ENCODE measurements around the gene CEP44.

DNA sequence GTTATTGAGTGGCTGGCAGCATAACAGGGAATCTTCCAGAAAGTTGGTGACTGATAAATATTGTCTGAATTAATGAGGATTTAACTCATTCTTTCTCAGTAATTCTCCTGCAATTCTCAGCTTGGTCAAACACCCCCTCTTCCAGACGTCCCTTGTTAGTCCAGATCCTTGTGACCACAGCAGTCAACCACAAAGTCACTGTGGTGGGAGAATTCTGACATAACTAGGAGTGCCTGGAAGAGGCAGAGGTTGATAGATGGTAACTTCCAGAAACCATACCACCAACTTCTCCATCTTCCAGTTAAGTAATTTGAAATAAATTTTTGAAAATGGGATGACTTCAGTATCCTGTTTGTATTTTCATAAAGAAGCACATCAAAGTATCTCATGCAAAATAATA, 90.1 kb downstream of the CEP44 start:
- TF ChIP-seq, protein P1, sequence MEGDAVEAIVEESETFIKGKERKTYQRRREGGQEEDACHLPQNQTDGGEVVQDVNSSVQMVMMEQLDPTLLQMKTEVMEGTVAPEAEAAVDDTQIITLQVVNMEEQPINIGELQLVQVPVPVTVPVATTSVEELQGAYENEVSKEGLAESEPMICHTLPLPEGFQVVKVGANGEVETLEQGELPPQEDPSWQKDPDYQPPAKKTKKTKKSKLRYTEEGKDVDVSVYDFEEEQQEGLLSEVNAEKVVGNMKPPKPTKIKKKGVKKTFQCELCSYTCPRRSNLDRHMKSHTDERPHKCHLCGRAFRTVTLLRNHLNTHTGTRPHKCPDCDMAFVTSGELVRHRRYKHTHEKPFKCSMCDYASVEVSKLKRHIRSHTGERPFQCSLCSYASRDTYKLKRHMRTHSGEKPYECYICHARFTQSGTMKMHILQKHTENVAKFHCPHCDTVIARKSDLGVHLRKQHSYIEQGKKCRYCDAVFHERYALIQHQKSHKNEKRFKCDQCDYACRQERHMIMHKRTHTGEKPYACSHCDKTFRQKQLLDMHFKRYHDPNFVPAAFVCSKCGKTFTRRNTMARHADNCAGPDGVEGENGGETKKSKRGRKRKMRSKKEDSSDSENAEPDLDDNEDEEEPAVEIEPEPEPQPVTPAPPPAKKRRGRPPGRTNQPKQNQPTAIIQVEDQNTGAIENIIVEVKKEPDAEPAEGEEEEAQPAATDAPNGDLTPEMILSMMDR (IDR thresholded peaks at IDR 0.05; ENCODE audit: poor library complexity): no peak
- TF ChIP-seq EZH2 (IDR thresholded peaks at IDR 0.05; ENCODE audit: borderline replicate concordance) (no peak), EZH2phosphoT487 (IDR thresholded peaks at IDR 0.05; ENCODE audit: low read depth, severe bottlenecking, unreplicated experiment) (no peak)
